Peyer's patch (tissue), 4 donors: ENCODE results near the gene OR5AU1. TPM values are rescaled to one million over a fixed set of nuclear protein-coding genes. Genes with fewer than 3 reads are reported as not detected.

Experiments
- DNase-seq, 3 donors: peaks; one replicate each; pipeline ENCODE4 v3.0.0-alpha.2; 2017 to 2019
- H3K27ac ChIP-seq, 4 donors: fragments of 200-600 bp; sonication (generic); one replicate each; pipeline ENCODE4 v1.5.1; 2016 to 2019
- H3K27me3 ChIP-seq, 2 donors: fragments of 200-600 bp; sonication (generic); one replicate each; pipeline ENCODE4 v1.5.1; 2019
- H3K36me3 ChIP-seq, 3 donors: fragments of 200-600 bp; sonication (generic); one replicate each; pipeline ENCODE4 v1.5.1; 2016 to 2019
- H3K4me1 ChIP-seq, 4 donors: fragments of 200-600 bp; sonication (generic); one replicate each; pipeline ENCODE4 v1.5.1; 2016 to 2019
- H3K4me3 ChIP-seq, 4 donors: fragments of 200-600 bp; sonication (generic); 1 replicate in 3 of 4; 2 replicates in 1 of 4; pipeline ENCODE4 v1.5.1; 2016 to 2019; ENCODE audit warnings: mild to moderate bottlenecking in 1 of 4
- H3K9me3 ChIP-seq, 4 donors: fragments of 200-600 bp; sonication (generic); one replicate each; pipeline ENCODE4 v1.5.1; 2016 to 2019; ENCODE audit warnings: mild to moderate bottlenecking in 1 of 4
- POLR2A ChIP-seq, 2 donors: fragments of 450-650 bp; IDR thresholded peaks; one replicate each; pipeline ENCODE4 v1.5.1; 2017; ENCODE audit warnings: antibody characterized with exemption in 2 of 2, mild to moderate bottlenecking in 2 of 2, moderate library complexity in 2 of 2
- total RNA-seq, 4 donors: library from RNA; depleted of rRNA; stranded (reverse); fragments of >200 nt; gene quantifications; one replicate each; pipeline ENCODE4 v1.1.0, GENCODE V29; 2016
- TF ChIP-seq, protein P1 (sequence below), 6 experiments: fragments of 450-650 bp in 4 of 6; fragments of 200-600 bp in 2 of 6; sonication (generic) in 1 of 6; IDR thresholded peaks; one replicate each; pipeline ENCODE4 v1.5.1; 2017 to 2019; ENCODE audit warnings: antibody characterized with exemption in 6 of 6, mild to moderate bottlenecking in 3 of 6, moderate library complexity in 1 of 6

The OR5AU1 gene
- not detected for total RNA-seq

GRCh38 chr14:21155963-21156362 lies at the start of gene OR5AU1:
Gene OR5AU1 (minus strand): TSS chr14:21156063. CDS start chr14:21155872, 191 bp downstream.
- Histone ChIP-seq H3K4me3 (no peak within 1 kb of the TSS), H3K27me3 (no peaks in the 10 kb centered on the region), H3K9me3 (no peaks in the 10 kb centered on the region), H3K4me1 (no peaks in the 10 kb centered on the region), H3K27ac (no peak within 1 kb of the TSS), H3K36me3 (no peaks in the 10 kb centered on the region)
- no peak for DNase-seq
- no peak for TF ChIP-seq POLR2A (IDR thresholded peaks at IDR 0.05)
- TF ChIP-seq, protein P1, sequence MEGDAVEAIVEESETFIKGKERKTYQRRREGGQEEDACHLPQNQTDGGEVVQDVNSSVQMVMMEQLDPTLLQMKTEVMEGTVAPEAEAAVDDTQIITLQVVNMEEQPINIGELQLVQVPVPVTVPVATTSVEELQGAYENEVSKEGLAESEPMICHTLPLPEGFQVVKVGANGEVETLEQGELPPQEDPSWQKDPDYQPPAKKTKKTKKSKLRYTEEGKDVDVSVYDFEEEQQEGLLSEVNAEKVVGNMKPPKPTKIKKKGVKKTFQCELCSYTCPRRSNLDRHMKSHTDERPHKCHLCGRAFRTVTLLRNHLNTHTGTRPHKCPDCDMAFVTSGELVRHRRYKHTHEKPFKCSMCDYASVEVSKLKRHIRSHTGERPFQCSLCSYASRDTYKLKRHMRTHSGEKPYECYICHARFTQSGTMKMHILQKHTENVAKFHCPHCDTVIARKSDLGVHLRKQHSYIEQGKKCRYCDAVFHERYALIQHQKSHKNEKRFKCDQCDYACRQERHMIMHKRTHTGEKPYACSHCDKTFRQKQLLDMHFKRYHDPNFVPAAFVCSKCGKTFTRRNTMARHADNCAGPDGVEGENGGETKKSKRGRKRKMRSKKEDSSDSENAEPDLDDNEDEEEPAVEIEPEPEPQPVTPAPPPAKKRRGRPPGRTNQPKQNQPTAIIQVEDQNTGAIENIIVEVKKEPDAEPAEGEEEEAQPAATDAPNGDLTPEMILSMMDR (IDR thresholded peaks at IDR 0.05): no peak

DNA sequence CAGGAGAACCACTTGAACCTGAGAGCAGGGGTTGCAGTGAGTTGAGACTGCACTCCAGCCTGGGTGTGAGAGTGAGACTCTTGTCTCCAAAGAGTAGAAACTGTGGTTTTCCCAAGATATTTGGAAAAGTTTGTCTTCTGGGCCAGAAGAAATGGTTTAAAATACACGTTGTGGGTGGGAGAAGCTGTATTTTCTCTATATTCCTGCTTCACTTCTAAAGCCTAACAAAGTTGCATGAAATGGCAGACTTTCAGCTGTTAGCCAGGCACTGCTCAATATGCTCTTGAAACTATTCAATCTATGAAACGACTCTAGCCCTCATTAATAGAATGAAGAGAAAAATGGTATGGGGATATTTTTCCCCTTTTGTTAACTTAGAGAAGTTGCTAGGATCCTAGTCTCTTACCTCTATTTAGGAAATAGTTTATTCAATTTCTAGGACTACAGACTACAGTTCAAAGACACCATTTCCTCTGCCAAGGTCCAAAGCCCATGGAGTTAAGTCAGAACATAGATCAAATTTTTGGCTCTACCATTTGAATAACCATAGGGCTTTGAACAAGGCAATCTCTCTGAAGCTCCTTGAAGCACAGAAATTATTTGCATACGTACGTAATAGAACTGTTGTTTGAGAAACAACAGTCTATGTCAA lies 49.3 kb upstream of the OR5AU1 start:
- TF ChIP-seq, protein P1 (IDR thresholded peaks at IDR 0.05): no peak
- TF ChIP-seq POLR2A (IDR thresholded peaks at IDR 0.05): no peak
- Histone ChIP-seq H3K36me3 (peaks cover 0 to 53% (median 0%) of the 10 kb centered on the region in 3 donors), H3K4me3 (no peak overlapping the region), H3K9me3 (no peaks in the 10 kb centered on the region), H3K27me3 (no peaks in the 10 kb centered on the region), H3K4me1 (no peaks in the 10 kb centered on the region), H3K27ac (no peak overlapping the region)
- DNase-seq: no peak

DNA sequence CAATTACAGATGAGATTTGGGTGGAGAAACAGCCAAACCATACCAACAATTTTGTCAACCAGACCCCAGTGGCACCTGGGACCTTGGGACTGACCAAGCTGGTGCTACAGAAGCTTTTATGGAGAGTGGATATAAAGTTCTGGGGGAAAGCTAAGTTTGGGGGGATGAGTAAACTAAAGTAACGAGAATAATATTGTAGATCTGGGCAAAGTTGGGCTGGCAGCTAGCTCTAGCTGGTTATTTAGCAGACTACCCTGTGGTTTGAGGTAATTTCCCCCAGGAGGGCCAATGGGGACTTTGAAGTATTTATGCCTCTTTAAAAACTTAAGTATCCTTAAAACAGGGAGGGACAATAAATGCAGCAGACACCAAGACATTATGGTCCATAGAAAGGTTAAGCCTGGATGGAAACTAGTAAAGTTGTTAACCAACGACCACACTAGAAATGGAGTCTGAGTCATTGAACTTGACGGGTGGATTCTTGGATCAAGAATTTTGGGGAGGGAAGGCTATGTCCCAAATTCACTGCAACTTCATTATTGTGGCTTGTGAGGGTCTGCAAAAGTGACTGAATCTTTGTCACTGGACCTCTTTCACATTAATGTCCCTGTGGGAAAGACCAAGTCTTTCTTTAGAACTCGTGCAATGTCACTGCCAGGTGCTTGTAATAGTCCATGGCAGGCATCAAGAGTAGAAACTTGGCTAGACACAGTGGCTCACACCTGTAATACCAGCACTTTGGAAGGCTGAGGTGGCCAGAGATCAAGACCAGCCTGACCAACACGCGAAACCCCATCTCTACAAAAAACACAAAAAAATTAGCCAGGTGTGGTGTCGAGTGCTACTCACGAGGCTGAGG lies 48.5 kb upstream of the OR5AU1 start:
- Histone ChIP-seq H3K27me3 (no peaks in the 10 kb centered on the region), H3K4me1 (no peaks in the 10 kb centered on the region), H3K36me3 (peaks cover 0 to 45% (median 0%) of the 10 kb centered on the region in 3 donors), H3K9me3 (no peaks in the 10 kb centered on the region), H3K4me3 (no peak overlapping the region), H3K27ac (no peak overlapping the region)
- DNase-seq: no peak
- TF ChIP-seq POLR2A (IDR thresholded peaks at IDR 0.05): no peak
- TF ChIP-seq, protein P1 (IDR thresholded peaks at IDR 0.05): no peak

- no peak for TF ChIP-seq POLR2A (IDR thresholded peaks at IDR 0.05)
- TF ChIP-seq, protein P1 (IDR thresholded peaks at IDR 0.05): no peak
- H3K36me3 ChIP-seq: peaks cover 0 to 37% (median 0%) of the 10 kb centered on the region in 3 donors
Observed at GRCh38 chr14:21203470-21204166, 47.8 kb upstream of the OR5AU1 start.

DNA sequence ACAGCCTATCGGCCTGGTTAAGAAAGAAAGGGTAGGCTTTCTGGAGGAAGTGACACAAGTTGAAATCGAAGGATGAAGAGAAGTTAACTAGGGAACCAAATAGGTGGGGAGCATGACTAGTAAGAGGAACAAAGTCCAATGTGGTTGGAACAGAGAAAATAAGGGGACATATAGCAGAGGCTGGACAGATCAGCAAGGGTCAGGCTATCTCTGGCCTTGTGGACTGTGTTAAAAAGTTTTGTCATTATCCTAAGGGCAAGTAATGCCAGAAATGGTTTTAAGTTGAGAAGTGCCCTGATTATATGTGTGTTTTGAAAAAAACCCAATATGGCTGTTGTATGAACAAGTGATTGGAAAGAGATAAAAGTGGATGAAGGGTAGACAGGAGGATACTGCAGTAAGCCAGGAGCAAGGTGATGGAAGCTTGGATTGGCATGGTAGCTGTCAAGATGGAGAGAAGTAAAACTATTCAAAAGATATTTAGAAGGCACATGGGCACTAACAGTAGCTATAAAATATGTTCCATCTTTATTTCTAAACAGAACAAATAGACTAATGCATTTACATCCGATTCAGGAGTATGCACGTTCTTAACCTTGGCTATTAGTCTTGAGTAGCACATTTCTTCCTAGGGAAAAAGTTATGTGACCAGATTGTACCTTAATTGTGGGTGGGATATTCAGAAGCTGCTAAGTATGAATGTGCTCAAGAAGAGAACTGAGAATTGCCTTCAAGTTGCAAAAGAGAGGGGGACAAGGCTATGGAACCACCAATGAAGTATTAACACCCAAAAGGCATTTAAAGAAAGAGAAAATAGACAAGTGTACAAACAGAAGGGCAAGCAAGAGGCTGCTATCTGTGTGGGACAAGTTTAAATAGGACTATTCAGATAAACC lies 46.8 kb upstream of the OR5AU1 start:
- TF ChIP-seq POLR2A (IDR thresholded peaks at IDR 0.05): no peak
- TF ChIP-seq, protein P1 (IDR thresholded peaks at IDR 0.05): no peak
- H3K9me3 ChIP-seq: no peaks in the 10 kb centered on the region

More at GRCh38 chr14:21203470-21204166, 47.8 kb upstream of the OR5AU1 start:
- H3K4me1 ChIP-seq: no peaks in the 10 kb centered on the region
- H3K9me3 ChIP-seq: no peaks in the 10 kb centered on the region
- no peak for DNase-seq
- no peak overlapping the region for H3K4me3 ChIP-seq
- no peak overlapping the region for H3K27ac ChIP-seq
- no peaks in the 10 kb centered on the region for H3K27me3 ChIP-seq

More for the DNA sequence above, 46.8 kb upstream of the OR5AU1 start:
- no peak for DNase-seq
- Histone ChIP-seq H3K36me3 (peaks cover 0 to 28% (median 0%) of the 10 kb centered on the region in 3 donors), H3K27ac (no peak overlapping the region), H3K27me3 (no peaks in the 10 kb centered on the region), H3K4me3 (no peak overlapping the region), H3K4me1 (no peaks in the 10 kb centered on the region)
